GM12865 (cell line): ENCODE results near the gene MAK.
"Not testable (repeated sequence)": the region's sequence is repeated elsewhere in the genome, so short reads cannot be mapped to it uniquely, and the experiment has no call there.

ENCODE experiments used
- DNase-seq: peaks from one replicate; pipeline ENCODE4 v3.0.0; 2010; ENCODE audit warnings: low read depth
- H3K4me3 ChIP-seq: 2 replicates; pipeline ENCODE4 v1.5.1; 2011; ENCODE audit warnings: mild to moderate bottlenecking, low read depth, low read length, control low read depth
- CTCF ChIP-seq: IDR thresholded peaks from 2 replicates; pipeline ENCODE4 v1.5.1; 2011; ENCODE audit warnings: low read length, control low read depth, low read depth, inconsistent platforms; ENCODE audit not compliant: insufficient read depth; ENCODE audit errors: missing control alignments

MAK gene

GRCh38 chr6:10880366-10880765 is 42.0 kb upstream of the MAK start:
- H3K4me3 ChIP-seq: no peak overlapping the region
- no peak for TF ChIP-seq CTCF
- no peak for DNase-seq

- TF ChIP-seq CTCF: no peak
- DNase-seq: no peak
- H3K4me3 ChIP-seq: no peak overlapping the region
These were observed 39.5 kb upstream of the MAK start for GRCh38 chr6:10877871-10878270.

GRCh38 chr6:10877012-10877411 is 38.7 kb upstream of the MAK start:
- DNase-seq: no peak
- H3K4me3 ChIP-seq: no peak overlapping the region
- no peak for TF ChIP-seq CTCF

- no peak for DNase-seq
These were observed 36.7 kb upstream of the MAK start for GRCh38 chr6:10875026-10875425.

GRCh38 chr6:10874207-10874606 is 35.9 kb upstream of the MAK start:
- no peak overlapping the region for H3K4me3 ChIP-seq
- DNase-seq: no peak
- TF ChIP-seq CTCF: no peak

More at GRCh38 chr6:10875026-10875425, 36.7 kb upstream of the MAK start:
- TF ChIP-seq CTCF: no peak
- no peak overlapping the region for H3K4me3 ChIP-seq

- H3K4me3 ChIP-seq: no peak overlapping the region
- TF ChIP-seq CTCF: no peak
- no peak for DNase-seq
These were observed 35.0 kb upstream of the MAK start for GRCh38 chr6:10873374-10873773.

- H3K4me3 ChIP-seq: no peak overlapping the region
- TF ChIP-seq CTCF: no peak
- DNase-seq: no peak
These were observed 29.6 kb upstream of the MAK start for GRCh38 chr6:10867952-10868351.

GRCh38 chr6:10866709-10867108 is 28.4 kb upstream of the MAK start:
- not testable (repeated sequence) for DNase-seq, H3K4me3 ChIP-seq

- not testable (repeated sequence) for DNase-seq, H3K4me3 ChIP-seq
These were observed 24.7 kb upstream of the MAK start for GRCh38 chr6:10863031-10863430.
